CD4-positive, alpha-beta T cell (primary cell): ENCODE results near the gene MAGEB17. TPM values are rescaled to one million over a fixed set of nuclear protein-coding genes. Genes with fewer than 3 reads are reported as not detected.

Source experiments
- ATAC-seq: fragments of 200-7000 bp; cut with Tn5 transposase; one replicate; pipeline ENCODE4 v1.10.0; 2022; ENCODE audit warnings: mild to moderate bottlenecking; ENCODE audit not compliant: poor library complexity
- CTCF ChIA-PET: fragments of 350-600 bp; sonication (Branson Sonifier 250); formaldehyde crosslinking; loops from one replicate; lab custom pipeline; 2021; ENCODE audit warnings: antibody characterized with exemption, inconsistent platforms; lab: Charles Lee
- POLR2A ChIA-PET: fragments of 350-600 bp; sonication (Branson Sonifier 250); formaldehyde crosslinking; loops from one replicate; lab custom pipeline; 2021; ENCODE audit warnings: antibody characterized with exemption, inconsistent platforms; lab: Charles Lee
- DNase-seq, 14 experiments: peaks; one replicate each; pipeline ENCODE4 v3.0.0-alpha.2; 2013 to 2020; ENCODE audit warnings: mixed read lengths in 2 of 14
- H3K27ac ChIP-seq, 2 donors: one replicate each; pipeline versions ENCODE4 v1.5.1 to v1.7.0; 2013; ENCODE audit warnings: low read length in 2 of 2, low read depth in 1 of 2, mild to moderate bottlenecking in 1 of 2
- H3K27me3 ChIP-seq, 2 experiments: 1 replicate in 1 of 2; 2 replicates in 1 of 2; pipeline versions ENCODE4 v1.6.1 to v1.7.0; 2013; ENCODE audit warnings: low read length in 2 of 2, control low read depth in 1 of 2, mild to moderate bottlenecking in 1 of 2, moderate library complexity in 1 of 2; ENCODE audit not compliant: insufficient read depth in 2 of 2, control insufficient read depth in 1 of 2
- H3K36me3 ChIP-seq: one replicate; pipeline ENCODE4 v1.6.1; 2013; ENCODE audit warnings: low read length, control low read depth; ENCODE audit not compliant: insufficient read depth
- H3K4me1 ChIP-seq: one replicate; pipeline ENCODE4 v1.6.1; 2013; ENCODE audit warnings: low read length, control low read depth; ENCODE audit not compliant: insufficient read depth
- H3K4me3 ChIP-seq: one replicate; pipeline ENCODE4 v1.5.1; 2013; ENCODE audit warnings: mild to moderate bottlenecking, low read length, moderate library complexity
- H3K9me3 ChIP-seq, 2 experiments: 1 replicate in 1 of 2; 2 replicates in 1 of 2; pipeline versions ENCODE4 v1.6.1 to v1.7.0; 2013; ENCODE audit warnings: low read length in 2 of 2, mild to moderate bottlenecking in 2 of 2, control low read depth in 1 of 2, moderate library complexity in 1 of 2; ENCODE audit not compliant: control insufficient read depth in 1 of 2, insufficient read depth in 1 of 2
- H3K27ac Mint-ChIP-seq: one replicate; pipeline ENCODE4 v1.8.0; 2020; ENCODE audit warnings: mixed read lengths
- H3K27me3 Mint-ChIP-seq: one replicate; pipeline ENCODE4 v1.8.0; 2021; ENCODE audit warnings: mixed read lengths
- H3K36me3 Mint-ChIP-seq: one replicate; pipeline ENCODE4 v1.8.0; 2021; ENCODE audit warnings: low read depth, mixed read lengths
- H3K4me1 Mint-ChIP-seq: one replicate; pipeline ENCODE4 v1.8.0; 2021; ENCODE audit warnings: low read depth, mixed read lengths
- H3K4me3 Mint-ChIP-seq: one replicate; pipeline ENCODE4 v1.8.0; 2020; ENCODE audit warnings: mild to moderate bottlenecking, mixed read lengths
- H3K9me3 Mint-ChIP-seq: one replicate; pipeline ENCODE4 v1.8.0; 2020; ENCODE audit warnings: mixed read lengths
- intact Hi-C, 2 experiments: fragments of 100-400 bp; cut with DNase I in 1 of 2; cut with micrococcal nuclease in 1 of 2; formaldehyde crosslinking; loops; one replicate each; pipeline versions ENCODE4 v1.15.1 to v1.9.0; 2023 to 2025; cut with DNase I, micrococcal nuclease
- total RNA-seq, 174 experiments: library from RNA in 2 of 174; stranded (reverse) in 2 of 174; gene quantifications; one replicate each; pipeline ENCODE4 v1.2.3 and lab custom pipeline; 2021 to 2026
- TF ChIP-seq, protein P1 (sequence below): fragments of 200-600 bp; IDR thresholded peaks from one replicate; pipeline ENCODE4 v1.8.0; 2022; ENCODE audit warnings: antibody characterized with exemption, mild to moderate bottlenecking

The MAGEB17 gene
- total RNA-seq, 2 experiments from 2014 or later = not detected

DNA sequence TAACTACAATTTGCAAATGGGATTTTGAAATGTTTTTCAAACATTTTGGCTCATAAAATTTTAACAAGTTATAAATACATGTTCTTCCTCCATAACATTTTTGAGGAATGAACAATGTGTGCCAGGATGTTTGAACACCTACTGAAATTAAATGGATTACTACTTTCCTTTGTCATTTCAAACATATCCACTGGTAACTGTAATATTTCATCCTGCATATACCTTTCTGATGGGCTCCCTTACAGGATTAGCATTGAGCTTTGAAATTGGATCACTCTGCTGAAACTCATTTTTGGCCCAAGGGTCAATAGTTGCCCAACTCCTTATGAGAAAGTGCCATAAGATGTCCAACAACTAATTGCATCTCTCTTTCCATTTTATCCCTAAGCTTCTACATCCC is 26.3 kb upstream of the MAGEB17 start:
- Mint-ChIP-seq H3K27me3 (peaks cover 16% of the 10 kb centered on the region), H3K4me3 (no peak overlapping the region), H3K9me3 (no peaks in the 10 kb centered on the region), H3K27ac (no peak overlapping the region), H3K4me1 (no peaks in the 10 kb centered on the region), H3K36me3 (no peaks in the 10 kb centered on the region)
- Histone ChIP-seq H3K27ac (no peak overlapping the region), H3K36me3 (no peaks in the 10 kb centered on the region), H3K4me3 (no peak overlapping the region), H3K27me3 (no peaks in the 10 kb centered on the region), H3K4me1 (no peaks in the 10 kb centered on the region), H3K9me3 (no peaks in the 10 kb centered on the region)
- TF ChIP-seq, protein P1, sequence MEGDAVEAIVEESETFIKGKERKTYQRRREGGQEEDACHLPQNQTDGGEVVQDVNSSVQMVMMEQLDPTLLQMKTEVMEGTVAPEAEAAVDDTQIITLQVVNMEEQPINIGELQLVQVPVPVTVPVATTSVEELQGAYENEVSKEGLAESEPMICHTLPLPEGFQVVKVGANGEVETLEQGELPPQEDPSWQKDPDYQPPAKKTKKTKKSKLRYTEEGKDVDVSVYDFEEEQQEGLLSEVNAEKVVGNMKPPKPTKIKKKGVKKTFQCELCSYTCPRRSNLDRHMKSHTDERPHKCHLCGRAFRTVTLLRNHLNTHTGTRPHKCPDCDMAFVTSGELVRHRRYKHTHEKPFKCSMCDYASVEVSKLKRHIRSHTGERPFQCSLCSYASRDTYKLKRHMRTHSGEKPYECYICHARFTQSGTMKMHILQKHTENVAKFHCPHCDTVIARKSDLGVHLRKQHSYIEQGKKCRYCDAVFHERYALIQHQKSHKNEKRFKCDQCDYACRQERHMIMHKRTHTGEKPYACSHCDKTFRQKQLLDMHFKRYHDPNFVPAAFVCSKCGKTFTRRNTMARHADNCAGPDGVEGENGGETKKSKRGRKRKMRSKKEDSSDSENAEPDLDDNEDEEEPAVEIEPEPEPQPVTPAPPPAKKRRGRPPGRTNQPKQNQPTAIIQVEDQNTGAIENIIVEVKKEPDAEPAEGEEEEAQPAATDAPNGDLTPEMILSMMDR = no peak
- intact Hi-C loops = no loop called here
- ChIA-PET POLR2A (no interaction called here), CTCF (no interaction called here)
- no peak for DNase-seq
- no peak for ATAC-seq

GRCh38 chrX:16141422-16142245 is 25.6 kb upstream of the MAGEB17 start:
- intact Hi-C loops = no loop called here
- H3K4me3 Mint-ChIP-seq = no peak overlapping the region
- Histone ChIP-seq H3K4me3 (no peak overlapping the region), H3K27ac (no peak overlapping the region), H3K4me1 (no peaks in the 10 kb centered on the region), H3K9me3 (no peaks in the 10 kb centered on the region), H3K27me3 (no peaks in the 10 kb centered on the region), H3K36me3 (no peaks in the 10 kb centered on the region)
- TF ChIP-seq, protein P1 = no peak
- H3K36me3 Mint-ChIP-seq = no peaks in the 10 kb centered on the region
- ChIA-PET POLR2A (no interaction called here), CTCF (no interaction called here)
- no peak for DNase-seq
- ATAC-seq = no peak
- H3K27ac Mint-ChIP-seq = no peak overlapping the region
- no peaks in the 10 kb centered on the region for H3K4me1 Mint-ChIP-seq
- H3K27me3 Mint-ChIP-seq = peaks cover 22% of the 10 kb centered on the region
- H3K9me3 Mint-ChIP-seq = no peaks in the 10 kb centered on the region

DNA sequence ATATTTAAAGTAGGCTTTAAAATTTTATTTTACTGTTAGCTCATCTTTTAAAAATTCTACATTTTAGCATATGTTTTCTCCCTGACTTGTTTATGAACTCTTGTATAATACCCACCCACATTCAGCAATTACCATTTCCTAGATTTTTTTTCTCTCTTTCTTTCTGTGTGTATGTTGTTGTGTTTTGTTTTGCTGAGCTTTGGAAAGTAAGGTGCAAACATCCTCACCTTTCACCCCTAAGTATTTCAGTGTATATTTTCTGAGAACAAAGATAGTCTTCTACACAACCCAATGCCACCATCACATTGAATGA is 25.1 kb upstream of the MAGEB17 start:
- DNase-seq (no peak), ATAC-seq (no peak)
- intact Hi-C loops = no loop called here
- Histone ChIP-seq H3K27me3 (no peaks in the 10 kb centered on the region), H3K4me3 (no peak overlapping the region), H3K27ac (no peak overlapping the region), H3K36me3 (no peaks in the 10 kb centered on the region), H3K9me3 (no peaks in the 10 kb centered on the region), H3K4me1 (no peaks in the 10 kb centered on the region)
- ChIA-PET CTCF (no interaction called here), POLR2A (no interaction called here)
- TF ChIP-seq, protein P1 = no peak
- H3K9me3 Mint-ChIP-seq = no peaks in the 10 kb centered on the region
- no peaks in the 10 kb centered on the region for H3K4me1 Mint-ChIP-seq
- H3K36me3 Mint-ChIP-seq = no peaks in the 10 kb centered on the region
- no peak overlapping the region for H3K27ac Mint-ChIP-seq
- H3K4me3 Mint-ChIP-seq = no peak overlapping the region
- peaks cover 22% of the 10 kb centered on the region for H3K27me3 Mint-ChIP-seq
